Activated CD8-positive, alpha-beta memory T cell treated with anti-CD3 and anti-CD28 coated beads for 1 hour (primary cell): Measurements from ENCODE around the gene FAXC.
"Not testable (repeated sequence)": the region's sequence is repeated elsewhere in the genome, so short reads cannot be mapped to it uniquely, and the experiment has no call there.

Experiments
- DNase-seq, 2 donors: peaks; one replicate each; pipeline ENCODE4 v3.0.0-alpha.2; 2020; ENCODE audit warnings: low read depth in 1 of 2; ENCODE audit errors: extremely low read depth in 1 of 2

The FAXC gene

DNA sequence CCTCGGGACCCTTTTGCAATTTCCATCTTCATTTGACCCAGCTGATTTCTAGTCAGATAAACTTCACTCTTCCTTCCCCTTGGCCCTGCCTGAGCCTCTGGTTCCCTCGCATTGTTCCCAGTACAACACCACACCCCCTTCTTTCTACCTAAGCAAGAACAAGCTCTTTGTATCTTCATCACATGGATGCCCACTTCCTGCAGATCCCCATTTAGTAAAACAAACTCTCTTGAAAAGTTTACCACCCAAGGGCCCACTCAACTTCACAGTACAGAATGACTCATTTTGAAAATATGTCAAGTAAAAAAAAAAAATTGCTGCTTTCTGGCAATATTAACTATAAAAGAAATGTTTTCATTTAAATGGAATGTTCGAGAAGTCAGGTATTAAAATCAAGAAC, 5.2 kb downstream of the FAXC start:
- DNase-seq: no peak

GRCh38 chr6:99341862-99342455, 7.5 kb downstream of the FAXC start:
- no peak for DNase-seq

- DNase-seq: no peak
Observed at GRCh38 chr6:99338188-99338587, 11.3 kb downstream of the FAXC start.

DNA sequence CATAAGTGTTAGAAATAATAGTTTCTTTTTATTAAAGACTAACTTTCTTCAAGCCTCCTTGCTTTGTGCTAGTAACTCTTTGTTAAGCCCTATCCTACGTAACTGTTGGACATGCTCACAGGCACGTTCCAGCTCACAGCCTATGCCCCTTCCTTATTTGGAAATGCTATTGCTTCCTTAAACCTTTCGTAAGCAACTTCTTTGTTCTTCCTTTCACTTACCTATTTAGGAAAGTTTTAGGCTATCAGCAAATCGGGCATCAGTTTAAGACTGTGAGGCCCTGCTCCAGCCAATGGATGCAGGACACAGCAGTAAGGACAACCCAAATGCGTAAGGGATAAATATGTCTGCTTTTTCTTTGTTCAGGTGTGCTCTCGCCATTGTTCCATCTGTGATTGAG, 14.2 kb downstream of the FAXC start:
- DNase-seq: not testable (repeated sequence)

DNA sequence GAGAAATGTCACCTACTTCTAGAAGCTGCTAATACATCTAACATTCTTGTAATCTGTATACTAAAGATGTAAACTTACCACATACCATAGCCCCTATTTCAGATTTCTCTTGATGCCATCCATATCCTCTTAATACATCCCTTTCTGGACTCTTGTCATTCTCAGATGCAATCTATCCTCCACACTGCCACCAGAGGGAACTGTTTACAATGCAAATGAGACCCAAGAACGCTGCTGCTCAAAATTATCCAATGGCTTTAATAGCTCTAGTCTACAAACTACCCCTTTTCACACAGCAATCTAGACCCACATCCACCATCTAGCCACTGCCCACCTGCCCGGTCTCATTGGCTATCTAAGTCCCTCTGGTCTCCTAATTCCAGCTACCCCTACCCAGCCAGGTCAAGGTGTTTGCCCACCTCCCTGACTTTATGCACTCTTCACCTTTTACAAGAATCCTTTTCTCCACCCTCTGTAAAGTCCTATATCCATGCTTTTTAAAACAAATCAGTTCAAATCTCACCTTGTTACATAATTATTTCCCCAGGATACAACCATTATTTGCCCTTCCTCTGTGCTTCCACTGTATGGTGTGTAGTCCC, 14.8 kb downstream of the FAXC start:
- no peak for DNase-seq

DNA sequence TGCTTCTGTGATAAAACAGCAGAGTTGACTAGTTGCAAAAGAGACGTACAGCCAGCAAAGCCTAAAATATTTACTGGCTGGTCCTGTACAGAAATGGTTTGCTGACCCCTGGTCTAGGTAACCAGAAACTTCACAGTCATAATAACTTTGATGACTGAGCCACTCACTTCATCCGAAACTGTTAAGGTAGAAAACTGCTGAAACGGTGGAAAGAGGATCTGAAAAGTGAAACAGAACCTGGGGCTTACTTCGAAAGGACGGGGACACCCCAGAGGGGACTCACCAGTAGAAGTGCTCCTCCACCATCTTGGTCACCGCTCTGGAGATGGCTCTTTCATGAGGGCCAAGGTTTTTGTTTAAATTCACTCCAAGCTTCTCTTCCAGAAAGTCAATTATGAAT, 16.4 kb downstream of the FAXC start:
- no peak for DNase-seq

- no peak for DNase-seq
Observed at GRCh38 chr6:99331531-99331930, 17.9 kb downstream of the FAXC start.

DNA sequence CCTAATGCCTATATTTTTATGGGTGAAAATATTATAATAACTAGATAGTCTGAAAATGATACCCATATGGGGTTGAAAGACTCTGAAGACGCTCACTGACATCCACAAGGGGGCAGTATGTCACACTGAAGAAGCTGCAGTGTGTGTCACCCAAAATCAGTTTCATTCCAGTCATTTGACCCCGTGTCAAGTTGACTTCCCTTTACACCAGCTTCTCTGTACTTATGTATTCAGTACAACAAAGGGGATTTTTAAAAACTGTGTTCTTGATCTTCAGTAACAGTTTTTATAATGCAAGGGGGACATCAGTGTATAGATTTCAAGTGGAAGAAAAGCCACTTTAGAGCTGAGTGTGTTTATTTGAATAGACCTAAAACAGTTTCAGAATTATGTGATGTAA, 19.3 kb downstream of the FAXC start:
- peak in 1 of 2 donors; percentile 27 for DNase-seq

GRCh38 chr6:99324996-99325395, 24.5 kb downstream of the FAXC start:
- DNase-seq: no peak

GRCh38 chr6:99318566-99318965, 30.9 kb downstream of the FAXC start:
- no peak for DNase-seq

GRCh38 chr6:99312354-99312753, 37.1 kb downstream of the FAXC start:
- no peak for DNase-seq

DNA sequence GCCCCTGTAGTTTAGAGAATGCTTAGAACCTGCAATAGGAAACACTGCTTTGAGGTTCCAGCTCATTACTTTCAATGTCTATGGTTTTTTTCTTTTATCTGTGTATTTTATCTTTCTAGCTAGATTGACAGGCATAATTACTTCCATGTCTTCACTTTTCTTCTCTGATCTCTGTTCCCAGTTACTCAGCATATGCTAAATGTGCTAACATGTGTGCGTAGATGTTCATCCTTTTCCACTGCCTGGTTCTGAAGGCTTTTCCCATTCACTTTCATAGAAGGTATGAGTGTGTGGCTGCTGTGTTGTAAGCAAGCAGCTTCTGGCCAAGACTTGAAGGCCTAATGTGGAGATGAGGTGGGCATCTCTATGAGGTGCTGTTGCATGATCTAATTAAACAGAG, 38.9 kb downstream of the FAXC start:
- no peak for DNase-seq

DNA sequence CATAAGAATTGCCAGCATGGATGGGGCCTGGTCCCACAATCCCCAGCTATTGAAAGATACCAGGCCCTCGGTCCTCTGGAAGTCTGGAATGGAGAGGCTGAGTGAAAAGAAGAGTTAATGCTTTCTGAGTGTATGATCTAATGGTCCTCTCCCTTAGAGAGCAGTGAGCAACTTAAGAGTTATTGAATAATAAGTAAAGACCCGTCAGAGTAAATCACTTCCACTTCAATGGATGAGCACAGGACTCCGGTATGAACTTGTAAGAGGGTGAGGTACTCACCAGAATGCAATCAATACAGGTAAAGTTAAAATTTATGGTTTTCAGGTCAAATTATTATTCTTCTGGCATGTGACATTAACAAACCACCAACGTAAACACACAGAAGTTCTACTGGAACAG, 39.9 kb downstream of the FAXC start:
- no peak for DNase-seq

DNA sequence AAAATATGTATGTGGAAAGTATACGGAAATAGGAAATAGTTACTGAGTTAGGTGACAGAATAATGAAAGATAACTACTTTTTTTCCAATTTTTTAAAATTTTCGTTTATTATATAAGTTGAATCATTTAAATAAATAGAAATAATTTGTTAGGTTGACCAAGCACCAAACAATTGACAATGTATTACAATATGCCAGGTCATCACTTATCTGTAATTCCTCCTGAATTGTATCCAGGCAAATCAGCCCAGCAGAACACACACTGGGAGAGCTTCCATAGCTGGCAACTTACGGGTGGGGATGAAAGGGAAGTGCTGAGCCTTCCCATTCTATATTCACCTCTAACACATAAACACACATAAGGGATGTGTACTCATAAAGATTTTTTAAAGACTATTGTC, 40.7 kb downstream of the FAXC start:
- no peak for DNase-seq

GRCh38 chr6:99307295-99307907, 42.1 kb downstream of the FAXC start:
- no peak for DNase-seq

GRCh38 chr6:99306341-99306740, 43.1 kb downstream of the FAXC start:
- no peak for DNase-seq

- no peak for DNase-seq
Observed at GRCh38 chr6:99305021-99305554, 44.4 kb downstream of the FAXC start.

DNA sequence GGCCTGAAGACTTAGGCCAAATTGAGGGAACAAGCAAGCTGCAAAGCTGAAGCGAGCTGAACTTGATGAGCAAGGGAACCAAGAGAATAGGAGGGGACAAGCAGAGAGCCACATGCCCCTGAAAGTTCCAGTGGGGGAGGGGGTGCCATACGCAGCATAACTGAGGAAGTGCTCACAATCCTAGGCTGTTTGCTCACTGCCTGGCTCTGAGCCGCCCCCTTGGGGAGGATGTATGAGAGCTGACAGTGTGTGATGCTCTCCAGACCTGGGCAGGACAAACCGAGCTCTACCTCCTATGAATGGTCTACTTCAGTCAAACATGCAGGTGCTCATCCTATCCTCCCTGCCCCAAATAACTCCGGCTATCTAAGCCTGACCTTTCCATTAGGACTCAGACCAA, 52.1 kb downstream of the FAXC start:
- no peak for DNase-seq

- no peak for DNase-seq
Observed at GRCh38 chr6:99297006-99297405, 52.5 kb downstream of the FAXC start.

DNA sequence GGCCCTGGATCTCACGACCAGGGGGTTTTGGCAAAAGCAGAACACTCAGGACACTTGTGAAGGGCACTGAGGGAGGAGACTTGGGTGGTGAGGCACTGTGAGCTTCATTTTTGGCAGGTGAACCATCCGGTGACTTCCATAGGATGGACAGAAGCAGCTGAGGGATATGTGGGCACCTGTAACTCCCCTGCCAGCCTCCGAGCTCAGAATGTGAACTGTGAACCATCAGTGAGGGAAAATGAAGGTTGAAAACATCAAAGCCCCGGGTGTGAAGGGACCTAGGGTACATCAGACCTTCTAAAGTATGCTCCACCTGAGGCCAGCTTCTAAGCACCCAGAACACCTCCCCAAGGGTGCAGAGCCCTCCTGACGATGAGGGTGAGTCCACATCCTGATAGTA, 53.2 kb downstream of the FAXC start:
- DNase-seq: no peak

GRCh38 chr6:99295276-99295675, 54.2 kb downstream of the FAXC start:
- DNase-seq: no peak

DNA sequence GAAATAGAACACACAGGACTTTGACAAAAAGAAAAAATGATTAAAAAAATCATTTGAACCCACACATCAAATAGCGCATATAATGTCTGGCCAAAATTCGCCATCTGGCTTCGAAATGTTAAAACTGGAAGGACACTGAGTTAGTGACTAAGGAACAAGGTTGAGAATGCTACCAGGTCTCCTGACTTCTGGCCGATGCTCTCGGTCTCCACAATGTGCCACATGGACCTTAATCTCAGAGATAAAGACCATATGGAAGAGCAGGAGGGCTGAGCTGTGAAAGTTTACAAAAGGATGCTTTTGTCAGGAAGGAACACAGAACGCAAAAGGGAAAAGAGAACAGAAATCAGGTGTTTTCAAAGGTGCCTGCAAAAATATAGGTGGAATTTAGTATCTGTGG, 54.7 kb downstream of the FAXC start:
- no peak for DNase-seq
